Measurements from ENCODE around the gene IFITM10.

- TF ChIP-seq CTCF (IDR thresholded peaks at IDR 0.05) (peak in 1 of 3 donors; percentile 20), POLR2A (IDR thresholded peaks at IDR 0.05) (no peak)
Observed at GRCh38 chr11:1731451-1732059, 18.8 kb downstream of the IFITM10 start.
